ENCODE measurements around the gene TM4SF20. TPM values are rescaled to one million over a fixed set of nuclear protein-coding genes. Genes with fewer than 3 reads are reported as not detected.

TM4SF20 gene
- total RNA-seq: not detected

DNA sequence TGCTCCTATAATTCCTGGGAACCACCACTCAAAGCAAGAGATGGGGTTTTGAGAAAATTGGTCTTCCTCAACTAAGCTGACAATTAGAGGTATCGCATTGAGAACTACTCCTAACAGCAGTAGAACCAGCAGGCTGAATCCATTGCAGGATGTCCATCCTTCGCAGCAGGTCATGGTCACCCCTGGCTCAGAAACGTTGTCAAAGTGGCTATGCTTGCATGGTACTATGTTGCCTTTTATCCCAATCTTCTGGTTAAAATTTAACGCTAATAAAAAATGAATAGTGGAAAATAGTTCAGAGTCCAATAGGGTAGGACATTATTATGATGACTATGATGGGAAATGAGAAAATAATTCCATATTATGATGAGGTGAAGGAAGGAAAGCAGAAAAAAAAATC lies at the start of gene TM4SF20:
TM4SF20 (minus strand) TSS at position 212 of the 400 bp plus-strand sequence; CDS start at position 174, 38 bp downstream.
- no peak for DNase-seq (ENCODE audit: low spot score in 2 of 2)
- no peak for FAIRE-seq

GRCh38 chr2:227428731-227429285 lies 49.7 kb upstream of the TM4SF20 start:
- FAIRE-seq: no peak
- DNase-seq (ENCODE audit: low spot score in 2 of 2): no peak

- peak; percentile 39 for FAIRE-seq
- DNase-seq (ENCODE audit: low spot score in 2 of 2): no peak
These were observed 44.8 kb upstream of the TM4SF20 start for GRCh38 chr2:227423656-227424499.

DNA sequence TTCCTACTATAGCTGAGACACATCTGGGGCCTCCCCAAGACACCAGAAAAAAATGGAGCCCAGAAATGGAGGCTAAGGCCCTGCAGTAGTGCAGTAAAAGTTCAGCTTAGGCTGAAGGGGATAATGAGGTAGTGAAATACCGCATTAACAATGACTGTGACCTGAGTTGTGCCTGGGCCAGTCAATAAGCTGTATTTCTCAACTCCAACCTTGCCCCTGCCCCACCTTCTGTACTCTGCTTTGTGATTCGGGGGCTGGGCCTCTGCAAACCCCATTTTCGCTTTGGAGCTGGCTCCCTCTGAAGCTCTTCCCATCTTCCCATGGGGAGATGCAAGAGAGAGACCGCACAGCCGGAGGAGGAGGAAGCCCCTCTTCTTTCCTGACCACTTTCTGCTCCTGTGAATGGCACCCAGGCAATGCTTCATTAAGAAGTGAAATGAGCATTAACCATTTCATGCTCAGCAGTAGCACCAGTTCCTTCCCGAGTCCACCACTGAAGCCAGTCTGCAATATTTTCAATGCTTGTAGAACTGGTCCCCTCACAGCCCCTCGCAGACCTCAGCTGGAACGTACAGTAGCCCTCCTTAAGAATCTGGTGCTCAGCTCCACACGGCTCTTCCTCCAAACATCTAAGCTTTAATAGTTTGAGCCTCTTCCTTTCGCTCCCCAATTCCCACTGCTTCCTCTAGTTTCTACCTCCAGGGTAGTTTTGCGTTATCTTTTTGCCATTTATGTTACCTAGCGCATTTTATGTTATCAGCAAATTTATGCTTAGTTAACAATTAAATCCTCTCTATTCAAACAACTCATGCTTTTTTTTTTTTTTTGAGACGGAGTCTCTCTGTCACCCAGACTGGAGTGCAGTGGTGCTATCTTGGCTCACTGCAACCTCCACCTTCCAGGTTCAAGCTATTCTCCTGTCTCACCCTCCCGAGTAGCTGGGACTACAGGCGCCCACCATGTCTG lies 41.3 kb upstream of the TM4SF20 start:
- DNase-seq (ENCODE audit: low spot score in 2 of 2) (no peak), FAIRE-seq (no peak)

DNA sequence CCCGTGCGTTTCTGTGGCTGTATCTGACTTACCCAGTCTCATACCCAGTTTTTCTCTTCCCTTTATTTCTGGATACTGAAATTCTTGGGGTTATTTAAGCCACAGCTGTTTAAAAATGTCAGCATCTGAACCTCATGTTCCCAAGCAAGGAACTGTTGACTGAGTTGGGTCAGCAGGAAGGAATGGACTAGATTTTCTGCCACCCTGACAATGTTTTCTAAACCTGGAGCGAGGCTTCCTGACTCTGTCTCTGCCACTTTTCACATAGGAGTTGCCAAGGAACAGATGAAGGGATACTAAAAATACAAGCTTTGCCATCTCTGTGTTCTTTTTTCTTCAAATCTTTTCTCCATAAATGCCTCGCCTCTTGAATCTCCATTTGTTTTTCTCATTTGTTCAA lies 37.6 kb upstream of the TM4SF20 start:
- DNase-seq (ENCODE audit: low spot score in 2 of 2): no peak

DNA sequence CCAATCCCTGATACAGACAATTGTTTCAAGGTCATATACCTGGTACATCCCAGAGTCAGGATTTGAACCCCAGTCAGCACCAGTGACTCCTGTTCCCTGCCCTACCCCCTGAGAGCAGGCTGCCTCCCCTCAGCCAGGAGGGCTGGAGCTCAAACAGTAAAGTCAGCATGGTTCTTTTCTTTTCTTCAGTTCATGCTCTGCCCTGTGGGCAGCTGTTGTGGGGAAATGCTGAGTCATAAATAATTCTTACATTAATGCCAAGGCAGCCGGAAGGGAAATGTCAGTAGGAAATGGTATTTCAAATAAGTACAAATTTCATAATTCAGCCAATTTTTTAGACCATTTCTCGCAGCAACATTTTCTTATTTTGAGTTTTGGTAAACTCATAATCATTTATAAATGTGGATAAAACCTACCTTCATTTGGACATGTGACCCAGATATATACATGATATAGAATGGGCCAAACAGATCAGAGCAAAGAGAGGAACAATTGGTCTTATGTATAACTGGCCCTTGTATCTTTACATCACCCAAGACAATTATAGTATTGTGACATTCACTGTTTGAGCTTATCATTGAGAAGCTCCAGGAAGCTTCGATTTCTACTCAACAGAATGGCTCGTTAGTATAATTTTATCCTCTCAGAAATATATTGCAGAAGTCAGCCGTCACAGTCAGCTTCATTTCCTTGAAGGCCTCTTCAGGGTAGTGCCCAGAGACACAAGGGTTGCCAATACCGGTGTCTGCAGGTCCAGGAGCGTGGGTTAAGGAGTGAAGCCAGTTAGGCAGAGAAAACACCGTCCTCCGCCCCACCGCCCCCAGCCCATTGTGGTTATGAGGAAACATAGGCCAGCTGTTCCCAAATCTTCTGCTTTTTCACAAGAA lies 36.7 kb upstream of the TM4SF20 start:
- no peak for FAIRE-seq
- DNase-seq (ENCODE audit: low spot score in 2 of 2): no peak

More for the DNA sequence above, 37.6 kb upstream of the TM4SF20 start:
- FAIRE-seq: no peak

DNA sequence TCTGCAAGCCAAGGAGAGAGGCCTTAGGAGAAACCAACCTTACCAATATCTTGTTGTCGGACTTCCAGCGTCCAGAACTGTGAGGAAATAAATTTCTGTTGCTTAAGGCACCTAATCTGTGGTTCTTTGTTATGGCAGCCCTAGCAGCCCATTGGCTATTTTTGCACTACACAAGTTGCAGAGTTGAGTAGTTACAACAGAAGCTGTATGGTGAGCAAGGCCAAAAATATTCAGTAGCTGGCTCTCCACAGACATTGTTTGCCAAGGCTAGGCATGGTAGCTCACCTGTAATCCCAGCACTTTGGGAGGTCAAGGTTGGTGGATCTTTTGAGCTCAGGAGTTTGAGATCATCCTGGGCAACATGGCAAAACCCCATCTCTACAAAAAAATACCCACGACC lies 35.7 kb upstream of the TM4SF20 start:
- DNase-seq (ENCODE audit: low spot score in 2 of 2) (no peak), FAIRE-seq (no peak)

DNA sequence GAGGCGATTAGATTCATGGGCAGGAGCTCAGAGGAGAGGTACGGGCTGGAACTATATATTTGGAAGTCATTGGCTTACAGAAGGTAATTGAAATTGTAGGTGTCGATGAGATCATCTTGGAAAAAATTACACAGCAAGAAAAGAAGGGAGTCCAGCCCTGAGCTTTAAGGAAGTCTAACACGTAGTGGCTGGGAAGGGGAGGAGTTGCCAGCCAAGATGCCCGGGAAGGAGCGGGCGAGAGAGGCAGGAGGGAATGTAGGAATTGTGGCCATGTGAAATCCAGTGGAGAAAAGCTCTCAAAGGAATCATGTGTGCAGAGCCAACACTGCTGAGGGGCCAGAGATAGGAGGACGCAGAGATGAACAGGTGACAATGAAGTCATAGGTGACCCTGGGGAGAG lies 34.3 kb upstream of the TM4SF20 start:
- no peak for DNase-seq (ENCODE audit: low spot score in 2 of 2)
- FAIRE-seq: no peak

GRCh38 chr2:227412877-227413276 lies 33.8 kb upstream of the TM4SF20 start:
- DNase-seq (ENCODE audit: low spot score in 2 of 2) (no peak), FAIRE-seq (no peak)

- DNase-seq (ENCODE audit: low spot score in 2 of 2): no peak
- FAIRE-seq: no peak
These were observed 32.9 kb upstream of the TM4SF20 start for GRCh38 chr2:227411990-227412350.

DNA sequence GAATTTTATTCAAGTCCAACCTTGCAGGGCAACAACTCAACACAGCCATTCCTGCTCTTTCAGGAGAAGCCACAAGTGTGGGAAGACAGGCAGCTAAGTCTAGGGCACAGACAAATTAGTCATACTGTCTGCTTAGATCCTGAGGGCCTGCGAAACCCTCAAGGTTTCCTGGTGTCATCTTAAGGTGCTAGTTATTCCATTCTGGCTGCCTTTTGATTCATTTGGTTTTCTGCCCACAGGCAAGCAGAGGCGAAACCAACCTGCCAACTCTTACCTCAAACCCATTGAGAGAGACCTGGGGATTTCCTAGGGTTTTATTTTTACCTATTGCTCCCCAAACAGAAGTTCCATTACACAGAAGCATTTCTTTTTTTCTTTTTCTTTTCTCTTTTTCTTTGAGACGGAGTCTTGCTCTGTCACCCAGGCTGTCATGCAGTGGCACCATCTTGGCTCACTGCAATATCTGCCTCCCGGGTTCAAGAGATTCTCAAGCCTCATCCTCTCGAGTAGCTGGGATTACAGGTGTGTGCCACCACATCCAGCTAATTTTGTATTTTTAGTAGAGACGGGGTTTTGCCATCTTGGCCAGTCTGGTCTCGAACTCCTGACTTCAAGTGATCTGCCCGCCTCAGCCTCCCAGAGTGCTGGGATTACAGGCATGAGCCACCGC lies 32.3 kb upstream of the TM4SF20 start:
- FAIRE-seq: no peak
- DNase-seq (ENCODE audit: low spot score in 2 of 2): no peak

- DNase-seq (ENCODE audit: low spot score in 2 of 2): no peak
- no peak for FAIRE-seq
These were observed 31.1 kb upstream of the TM4SF20 start for GRCh38 chr2:227410191-227410590.

DNA sequence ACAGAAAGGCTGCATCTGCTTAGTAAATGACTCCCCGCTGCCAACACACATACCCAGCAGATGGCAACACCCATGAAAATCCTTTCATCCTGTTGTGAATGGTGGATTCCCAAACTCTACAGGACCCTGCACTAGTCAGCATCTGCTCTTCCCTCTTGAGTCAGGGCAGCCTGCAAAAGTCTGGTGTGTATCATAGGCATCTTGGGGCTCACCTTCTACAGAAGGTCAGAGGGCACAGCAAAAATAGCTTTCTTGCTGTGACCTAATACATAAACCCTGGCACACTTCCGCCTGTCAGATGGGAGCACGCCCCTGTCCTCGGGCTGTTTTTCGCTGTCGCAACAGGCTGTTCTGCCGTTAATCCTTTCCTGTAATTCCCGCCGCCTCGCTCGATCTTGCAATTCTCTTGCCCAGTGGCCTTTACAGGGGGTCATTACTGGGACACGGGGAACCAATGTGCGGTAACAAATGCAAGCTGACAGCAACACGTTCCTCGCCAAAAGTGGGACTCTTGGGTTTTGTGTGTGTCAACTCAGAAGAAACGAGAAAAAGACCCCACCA lies 28.6 kb upstream of the TM4SF20 start:
- no peak for DNase-seq (ENCODE audit: low spot score in 2 of 2)
- FAIRE-seq: no peak

DNA sequence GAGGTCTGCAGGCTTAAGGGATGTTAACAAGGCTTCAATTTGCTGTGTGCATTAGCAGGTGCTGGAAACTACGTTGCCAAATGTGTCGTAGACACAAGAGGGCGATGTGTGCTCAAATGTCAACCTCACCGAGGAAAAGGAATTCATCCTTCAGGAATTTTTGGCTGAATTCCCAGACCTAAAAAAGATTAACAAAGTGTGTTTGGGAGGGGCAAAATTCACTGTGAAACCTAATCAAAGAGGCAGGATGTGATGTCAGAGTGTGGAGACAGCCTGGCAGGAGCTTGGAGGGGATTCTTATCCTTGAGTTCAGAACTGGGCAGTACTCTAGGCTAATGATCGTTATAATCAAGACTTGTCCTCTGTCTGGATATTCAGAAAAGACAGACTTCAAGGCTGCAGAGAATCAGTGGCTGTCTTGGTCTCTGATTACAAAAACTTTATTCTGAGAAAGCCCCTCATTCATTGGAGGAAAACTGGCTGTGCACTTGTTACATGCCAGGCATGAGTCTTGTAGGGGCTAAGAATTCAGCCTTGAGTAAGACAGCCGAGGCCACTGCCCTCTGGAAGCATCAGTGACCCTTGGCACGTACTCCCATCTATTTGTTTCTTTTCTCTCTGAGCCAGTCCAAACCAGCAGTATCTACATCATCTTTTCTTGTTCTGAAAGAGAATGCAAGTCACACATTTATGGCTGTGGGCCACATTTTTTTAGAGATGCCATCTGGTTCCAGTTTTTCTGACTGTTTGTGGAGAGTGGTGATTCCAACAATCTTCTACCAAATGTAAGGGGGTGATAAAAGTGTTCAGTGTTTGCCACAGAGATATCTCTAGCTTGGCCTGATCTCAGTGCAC lies 27.3 kb upstream of the TM4SF20 start:
- FAIRE-seq (no peak), DNase-seq (ENCODE audit: low spot score in 2 of 2) (peak; percentile 51 to 80)

DNA sequence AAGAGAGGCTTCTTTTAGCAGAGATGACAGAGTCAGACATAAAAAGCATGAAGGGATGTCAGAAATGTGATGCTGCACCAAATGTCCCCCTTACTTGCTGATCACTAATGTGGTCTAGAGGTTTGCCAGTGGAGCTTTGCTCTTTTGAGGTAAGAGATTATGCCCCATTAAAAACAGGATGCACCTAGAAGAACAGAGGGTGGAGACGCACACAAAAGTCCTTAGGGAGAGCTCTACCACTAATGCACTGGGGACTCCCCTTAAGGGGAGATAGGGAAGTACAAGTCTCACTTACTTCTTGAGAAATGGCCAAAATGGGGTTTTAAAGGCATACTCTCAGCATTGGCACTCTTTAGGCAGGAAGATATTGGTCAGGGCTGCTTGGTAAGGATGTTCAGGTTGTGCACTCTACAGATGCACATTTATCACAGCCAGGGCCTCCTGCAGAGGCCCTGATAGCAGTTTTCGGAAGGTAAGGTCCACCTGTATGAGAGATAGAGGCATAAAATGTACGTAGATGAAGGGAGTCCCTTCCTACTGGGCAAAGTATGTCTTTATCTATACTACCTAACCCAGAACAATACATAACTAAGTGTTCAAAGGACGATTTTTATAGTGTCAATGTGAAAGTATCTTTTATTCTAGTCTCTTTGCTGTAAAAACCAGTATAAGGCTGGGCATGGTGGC lies 25.6 kb upstream of the TM4SF20 start:
- no peak for DNase-seq (ENCODE audit: low spot score in 2 of 2)
- FAIRE-seq: no peak

DNA sequence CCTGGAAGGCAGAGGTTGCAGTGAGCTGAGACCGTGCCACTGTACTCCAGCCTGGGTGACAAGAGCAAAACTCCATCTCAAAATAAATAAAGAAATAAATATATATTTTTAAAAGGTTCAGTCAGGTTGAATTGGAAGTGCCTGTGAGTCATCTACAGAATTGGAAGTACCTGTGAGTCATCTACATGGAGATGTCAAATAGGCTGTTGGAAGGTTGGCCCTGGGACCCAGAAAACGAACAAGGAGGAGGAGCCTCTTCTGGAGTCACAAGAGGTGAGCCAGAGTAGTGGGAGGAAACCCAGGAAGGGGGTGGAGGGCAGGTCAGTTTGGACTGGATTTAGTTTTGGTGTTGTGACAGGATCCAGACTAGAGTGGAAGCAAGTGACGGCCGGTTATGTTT lies 23.9 kb upstream of the TM4SF20 start:
- FAIRE-seq (no peak), DNase-seq (ENCODE audit: low spot score in 2 of 2) (no peak)

- DNase-seq (ENCODE audit: low spot score in 2 of 2): no peak
These were observed 23.2 kb upstream of the TM4SF20 start for GRCh38 chr2:227402321-227402720.

GRCh38 chr2:227401550-227401949 lies 22.4 kb upstream of the TM4SF20 start:
- FAIRE-seq: no peak
- no peak for DNase-seq (ENCODE audit: low spot score in 2 of 2)

More at GRCh38 chr2:227402321-227402720, 23.2 kb upstream of the TM4SF20 start:
- no peak for FAIRE-seq
